Panc1 (cell line): Measurements from ENCODE around the gene UBR2. TPM values are rescaled to one million over a fixed set of nuclear protein-coding genes. Genes with fewer than 3 reads are reported as not detected.
"Not testable (repeated sequence)": the region's sequence is repeated elsewhere in the genome, so short reads cannot be mapped to it uniquely, and the experiment has no call there.

Experiments used
- ATAC-seq: fragments of 200-7000 bp; cut with Tn5 transposase; 2 replicates; pipeline ENCODE4 v1.9.1; 2020; ENCODE audit warnings: mild to moderate bottlenecking, moderate library complexity
- BruUV-seq: library from RNA; stranded (reverse); fragments of 400-500 nt; replicated peaks from 2 replicates; lab custom pipeline; 2021; lab: Mats Ljungman, UMichigan
- CTCF ChIA-PET: fragments of 300-600 bp; sonication (Branson Sonifier 250); formaldehyde crosslinking; loops from one replicate; lab custom pipeline; 2022; ENCODE audit warnings: antibody characterized with exemption; lab: Charles Lee
- POLR2A ChIA-PET: fragments of 300-600 bp; sonication (Branson Sonifier 250); formaldehyde crosslinking; loops from one replicate; lab custom pipeline; 2022; ENCODE audit warnings: antibody characterized with exemption; lab: Charles Lee
- DNase-seq: peaks from one replicate; pipeline ENCODE4 v3.0.0-alpha.2; 2010; ENCODE audit warnings: low read depth, low spot score
- H3K27ac ChIP-seq: 2 replicates; pipeline ENCODE4 v1.5.1; 2011; ENCODE audit warnings: mild to moderate bottlenecking, low read length, inconsistent platforms
- H3K27me3 ChIP-seq: fragments of 200-500 bp; sonication (Bioruptor generic); 2 replicates; pipeline ENCODE4 v1.6.0; 2014; ENCODE audit warnings: low read length, inconsistent platforms; ENCODE audit not compliant: control insufficient read depth, insufficient read depth
- H3K36me3 ChIP-seq: fragments of 200-500 bp; sonication (Bioruptor generic); 2 replicates; pipeline ENCODE4 v1.5.1; 2014; ENCODE audit warnings: inconsistent platforms, mild to moderate bottlenecking, low read length, moderate library complexity; ENCODE audit not compliant: control insufficient read depth, insufficient read depth
- H3K4me1 ChIP-seq: 2 replicates; pipeline ENCODE4 v1.5.1; 2011; ENCODE audit warnings: inconsistent platforms, mild to moderate bottlenecking, low read length, moderate library complexity; ENCODE audit not compliant: control insufficient read depth, insufficient read depth
- H3K4me3 ChIP-seq, 2 experiments: 2 replicates each; pipeline ENCODE4 v1.5.1; 2011 to 2012; ENCODE audit warnings: low read depth in 2 of 2, low read length in 2 of 2, mild to moderate bottlenecking in 2 of 2, inconsistent platforms in 1 of 2, moderate library complexity in 1 of 2
- H3K9me3 ChIP-seq: fragments of 200-500 bp; sonication (Bioruptor generic); 2 replicates; pipeline ENCODE4 v1.5.1; 2014; ENCODE audit warnings: low read depth, mild to moderate bottlenecking, inconsistent platforms, low read length, moderate library complexity; ENCODE audit not compliant: control insufficient read depth, insufficient read depth
- CTCF ChIP-seq: fragments of 450-650 bp; IDR thresholded peaks from 2 replicates; pipeline ENCODE4 v1.5.1; 2017; ENCODE audit warnings: mild to moderate bottlenecking
- POLR2AphosphoS5 ChIP-seq: IDR thresholded peaks from 2 replicates; pipeline ENCODE4 v1.6.1; 2012; ENCODE audit warnings: mild to moderate bottlenecking, low read depth, low read length, moderate library complexity
- SIN3A ChIP-seq: IDR thresholded peaks from 2 replicates; pipeline ENCODE4 v1.6.1; 2012; ENCODE audit warnings: low read depth, mild to moderate bottlenecking, low read length, moderate library complexity, borderline replicate concordance; ENCODE audit not compliant: insufficient read depth
- TCF7L2 ChIP-seq: IDR thresholded peaks from 2 replicates; pipeline ENCODE4 v1.6.1; 2011; ENCODE audit warnings: mild to moderate bottlenecking, low read depth, low read length, inconsistent platforms
- in situ Hi-C: cut with HindIII; loops from 2 replicates; pipeline ENCODE4 v1.10.0; 2016; ENCODE audit warnings: low sequenced_read_pairs, low pct_unique_long_range_greater_than_20kb
- intact Hi-C: fragments of 100-400 bp; cut with micrococcal nuclease; formaldehyde crosslinking; loops from one replicate; pipeline ENCODE4 v1.10.0; 2022; ENCODE audit not compliant: unreplicated experiment
- total RNA-seq: library from RNA; stranded (reverse); gene quantifications from one replicate; pipeline ENCODE4 v1.2.1, GENCODE V29; 2021; ENCODE audit not compliant: unreplicated experiment
- TF ChIP-seq, protein P1 (sequence below), 2 experiments: IDR thresholded peaks; 2 replicates each; pipeline ENCODE4 v1.6.1; 2011 to 2012; ENCODE audit warnings: low read depth in 2 of 2, control low read depth in 1 of 2, low read length in 1 of 2, mild to moderate bottlenecking in 1 of 2, moderate library complexity in 1 of 2; ENCODE audit not compliant: insufficient read depth in 1 of 2

UBR2 gene
- total RNA-seq, 1 experiment from 2014 or later: 19.1 TPM

DNA sequence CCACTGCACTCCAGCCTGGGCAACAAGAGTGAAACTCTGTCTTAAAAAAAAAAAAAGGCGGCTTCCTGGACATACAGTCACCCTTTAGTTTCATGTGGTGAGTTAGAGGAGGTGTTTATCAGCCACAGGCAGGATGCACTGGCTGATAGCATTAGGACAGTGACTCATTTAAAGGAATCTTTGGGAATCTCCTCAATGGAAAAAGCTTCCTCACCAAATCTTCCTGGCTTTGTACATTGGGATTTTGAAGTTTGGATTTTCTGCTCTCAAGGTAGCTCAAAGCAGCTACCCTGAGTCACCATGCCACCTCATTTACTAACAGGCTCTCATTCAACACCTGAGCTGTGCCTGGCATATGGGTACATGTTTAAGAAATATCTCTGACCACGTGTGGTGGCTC, 138.4 kb downstream of the UBR2 start:
- ATAC-seq: no peak
- TF ChIP-seq, protein P1, sequence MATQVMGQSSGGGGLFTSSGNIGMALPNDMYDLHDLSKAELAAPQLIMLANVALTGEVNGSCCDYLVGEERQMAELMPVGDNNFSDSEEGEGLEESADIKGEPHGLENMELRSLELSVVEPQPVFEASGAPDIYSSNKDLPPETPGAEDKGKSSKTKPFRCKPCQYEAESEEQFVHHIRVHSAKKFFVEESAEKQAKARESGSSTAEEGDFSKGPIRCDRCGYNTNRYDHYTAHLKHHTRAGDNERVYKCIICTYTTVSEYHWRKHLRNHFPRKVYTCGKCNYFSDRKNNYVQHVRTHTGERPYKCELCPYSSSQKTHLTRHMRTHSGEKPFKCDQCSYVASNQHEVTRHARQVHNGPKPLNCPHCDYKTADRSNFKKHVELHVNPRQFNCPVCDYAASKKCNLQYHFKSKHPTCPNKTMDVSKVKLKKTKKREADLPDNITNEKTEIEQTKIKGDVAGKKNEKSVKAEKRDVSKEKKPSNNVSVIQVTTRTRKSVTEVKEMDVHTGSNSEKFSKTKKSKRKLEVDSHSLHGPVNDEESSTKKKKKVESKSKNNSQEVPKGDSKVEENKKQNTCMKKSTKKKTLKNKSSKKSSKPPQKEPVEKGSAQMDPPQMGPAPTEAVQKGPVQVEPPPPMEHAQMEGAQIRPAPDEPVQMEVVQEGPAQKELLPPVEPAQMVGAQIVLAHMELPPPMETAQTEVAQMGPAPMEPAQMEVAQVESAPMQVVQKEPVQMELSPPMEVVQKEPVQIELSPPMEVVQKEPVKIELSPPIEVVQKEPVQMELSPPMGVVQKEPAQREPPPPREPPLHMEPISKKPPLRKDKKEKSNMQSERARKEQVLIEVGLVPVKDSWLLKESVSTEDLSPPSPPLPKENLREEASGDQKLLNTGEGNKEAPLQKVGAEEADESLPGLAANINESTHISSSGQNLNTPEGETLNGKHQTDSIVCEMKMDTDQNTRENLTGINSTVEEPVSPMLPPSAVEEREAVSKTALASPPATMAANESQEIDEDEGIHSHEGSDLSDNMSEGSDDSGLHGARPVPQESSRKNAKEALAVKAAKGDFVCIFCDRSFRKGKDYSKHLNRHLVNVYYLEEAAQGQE (IDR thresholded peaks at IDR 0.05; ENCODE audit: insufficient read depth in 1 of 2, low read depth in 2 of 2, low read length in 1 of 2): no peak
- TF ChIP-seq CTCF: no peak
- no peak for TF ChIP-seq TCF7L2
- TF ChIP-seq POLR2AphosphoS5: no peak
- no peak for TF ChIP-seq SIN3A
- in situ Hi-C loops (no loop called here), intact Hi-C loops (no loop called here)
- DNase-seq: no peak
- CTCF ChIA-PET: no interaction called here
- Histone ChIP-seq H3K9me3 (no peaks in the 10 kb centered on the region), H3K4me1 (no peaks in the 10 kb centered on the region), H3K27me3 (no peaks in the 10 kb centered on the region), H3K4me3 (no peak overlapping the region), H3K27ac (no peak overlapping the region), H3K36me3 (no peaks in the 10 kb centered on the region)
- no TSS peak for BruUV-seq
- POLR2A ChIA-PET: no interaction called here

DNA sequence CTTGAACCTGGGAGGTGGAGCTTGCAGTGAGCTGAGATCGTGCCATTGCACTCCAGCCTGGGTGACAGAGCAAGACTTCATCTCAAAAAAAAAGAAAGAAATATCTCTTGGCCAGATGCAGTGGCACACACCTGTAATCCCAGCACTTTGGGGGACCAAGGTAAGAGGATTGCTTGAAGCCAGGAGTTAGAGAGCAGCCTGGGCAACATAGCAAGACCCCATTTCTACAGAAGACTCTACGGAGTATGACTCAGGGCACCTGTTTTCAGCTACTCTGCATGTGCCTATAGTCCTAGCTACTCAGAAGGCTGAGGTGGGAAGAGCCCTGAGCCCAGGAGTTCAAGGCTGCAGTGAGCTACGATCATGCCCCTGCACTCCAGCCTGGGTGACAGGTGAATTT, 139.0 kb downstream of the UBR2 start:
- H3K9me3 ChIP-seq, BruUV-seq, H3K27ac ChIP-seq, H3K27me3 ChIP-seq, intact Hi-C loops, ATAC-seq, DNase-seq, H3K4me1 ChIP-seq, CTCF ChIA-PET, H3K36me3 ChIP-seq, H3K4me3 ChIP-seq, POLR2A ChIA-PET, in situ Hi-C loops: not testable (repeated sequence)

DNA sequence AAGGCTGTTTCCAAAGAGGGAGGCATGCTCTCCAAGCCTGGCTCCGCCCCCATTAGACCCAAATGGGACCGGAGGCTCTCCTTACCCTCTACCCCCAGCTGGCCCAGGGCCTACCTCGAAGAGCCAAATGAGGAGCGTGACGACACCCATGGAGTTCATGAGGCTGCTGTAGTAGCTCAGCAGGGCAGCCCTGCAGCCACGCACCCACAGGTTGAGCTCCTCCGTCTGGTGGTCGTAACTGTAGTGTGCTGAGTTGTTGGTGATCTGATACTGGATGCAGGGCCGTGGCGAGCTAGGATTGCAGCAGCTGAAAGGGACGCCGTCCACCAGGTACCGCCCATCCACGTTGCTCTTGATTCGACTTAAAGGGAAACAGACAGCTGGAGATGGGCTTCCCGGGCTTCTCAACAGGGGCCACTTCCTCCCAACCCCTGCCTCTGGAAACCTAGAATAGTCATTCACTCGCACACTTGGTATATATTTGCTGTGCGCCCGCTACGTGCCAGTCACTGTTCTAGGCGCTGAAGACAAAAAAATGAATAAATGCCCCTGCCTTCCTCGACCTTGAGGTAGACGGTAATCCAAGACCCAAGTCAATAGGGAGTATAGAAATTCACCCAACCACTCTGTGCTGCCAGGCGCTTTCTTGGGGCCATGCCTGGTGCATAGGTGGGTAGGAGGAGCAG, 140.6 kb downstream of the UBR2 start:
- H3K9me3 ChIP-seq: no peaks in the 10 kb centered on the region
- intact Hi-C loops (no loop called here), in situ Hi-C loops (no loop called here)
- ChIA-PET POLR2A (no interaction called here), CTCF (no interaction called here)
- no peak for TF ChIP-seq SIN3A
- no peak for TF ChIP-seq TCF7L2
- no peak for TF ChIP-seq POLR2AphosphoS5
- TF ChIP-seq, protein P1 (IDR thresholded peaks at IDR 0.05; ENCODE audit: insufficient read depth in 1 of 2, low read depth in 2 of 2, low read length in 1 of 2): no peak
- no peak for TF ChIP-seq CTCF
- no peaks in the 10 kb centered on the region for H3K36me3 ChIP-seq
- DNase-seq: no peak
- ATAC-seq: peak; percentile 27
- no peak overlapping the region for H3K27ac ChIP-seq
- BruUV-seq: no TSS peak
- H3K4me1 ChIP-seq: no peaks in the 10 kb centered on the region
- no peaks in the 10 kb centered on the region for H3K27me3 ChIP-seq
- H3K4me3 ChIP-seq: no peak overlapping the region
